Duodenal mucosa (tissue), 2 donors: ENCODE measurements around the gene SPINK2.
A peak's percentile ranks its signal among the peaks of the same experiment; 100 is the strongest.

ENCODE experiments used
- H3K27ac ChIP-seq: one replicate; pipeline ENCODE4 v1.7.0; 2013; ENCODE audit warnings: low read depth, low read length
- H3K27me3 ChIP-seq, 2 donors: one replicate each; pipeline ENCODE4 v1.7.0; 2013; ENCODE audit warnings: low read length in 2 of 2, control low read depth in 1 of 2; ENCODE audit not compliant: insufficient read depth in 2 of 2, control insufficient read depth in 1 of 2
- H3K36me3 ChIP-seq, 2 donors: one replicate each; pipeline ENCODE4 v1.7.0; 2013; ENCODE audit warnings: low read length in 2 of 2, control low read depth in 1 of 2; ENCODE audit not compliant: insufficient read depth in 2 of 2, control insufficient read depth in 1 of 2
- H3K4me1 ChIP-seq, 2 donors: one replicate each; pipeline ENCODE4 v1.7.0; 2013; ENCODE audit warnings: low read length in 2 of 2, control low read depth in 1 of 2; ENCODE audit not compliant: insufficient read depth in 2 of 2, control insufficient read depth in 1 of 2
- H3K4me3 ChIP-seq, 2 donors: one replicate each; pipeline ENCODE4 v1.7.0; 2013; ENCODE audit warnings: low read length in 2 of 2, low read depth in 1 of 2
- H3K9ac ChIP-seq, 2 donors: one replicate each; pipeline ENCODE4 v1.7.0; 2013; ENCODE audit warnings: low read length in 2 of 2, low read depth in 1 of 2
- H3K9me3 ChIP-seq, 2 donors: one replicate each; pipeline ENCODE4 v1.7.0; 2013; ENCODE audit warnings: low read length in 2 of 2, control low read depth in 1 of 2; ENCODE audit not compliant: control insufficient read depth in 1 of 2

SPINK2 gene

GRCh38 chr4:56803471-56803870 lies 18.0 kb downstream of the SPINK2 start:
- peaks cover 5% of the 10 kb centered on the region in 2 donors for H3K4me1 ChIP-seq
- no peak overlapping the region for H3K9ac ChIP-seq
- H3K4me3 ChIP-seq, result no peak overlapping the region
- H3K36me3 ChIP-seq, result no peaks in the 10 kb centered on the region
- H3K9me3 ChIP-seq, result no peaks in the 10 kb centered on the region
- H3K27ac ChIP-seq, result no peak overlapping the region
- H3K27me3 ChIP-seq, result no peaks in the 10 kb centered on the region

DNA sequence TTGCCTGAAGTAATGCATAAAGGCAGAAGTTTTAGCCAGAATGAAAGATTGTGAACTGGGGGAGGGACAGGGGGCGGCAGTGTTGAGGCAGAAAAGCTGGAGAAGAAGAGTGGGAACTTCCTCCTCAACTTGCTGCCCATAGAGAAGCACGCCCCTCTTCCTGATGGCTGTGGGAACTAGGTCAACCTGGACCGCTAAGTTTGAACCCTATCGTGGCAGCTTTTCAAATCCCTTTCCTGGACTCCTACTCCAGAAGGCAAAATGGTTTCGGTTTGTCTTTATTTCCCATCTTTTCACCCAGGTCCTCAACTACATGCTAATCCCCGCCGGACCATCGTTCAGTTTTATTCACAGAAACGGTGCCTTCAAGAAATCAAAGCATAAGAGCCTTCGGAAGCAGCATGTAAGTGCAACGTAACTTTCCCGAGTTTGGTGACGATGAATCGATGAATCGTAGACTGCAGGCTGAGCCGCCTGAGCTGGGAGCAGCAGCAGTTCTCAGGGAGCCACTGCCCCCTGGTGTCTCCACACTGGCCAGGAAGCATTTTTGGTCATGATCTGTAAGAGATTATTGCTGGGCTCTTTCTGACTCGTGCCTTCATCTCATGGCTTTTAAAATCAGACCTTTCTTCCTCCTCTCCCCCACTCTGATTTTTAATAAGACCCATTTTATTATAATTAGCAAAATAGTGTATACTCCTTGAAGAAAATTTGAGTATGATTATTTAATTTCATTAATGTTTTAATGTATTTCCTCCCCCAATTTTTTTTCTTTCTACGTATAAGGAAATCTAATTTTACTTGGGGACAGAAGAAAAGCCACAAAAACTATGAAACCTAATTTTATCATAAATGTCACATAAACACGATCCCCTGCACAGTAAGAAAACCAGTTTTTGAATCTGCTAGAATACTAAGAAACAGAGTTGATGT lies 21.4 kb downstream of the SPINK2 start:
- H3K4me1 ChIP-seq, result peaks cover 6 to 10% of the 10 kb centered on the region in 2 donors
- H3K9me3 ChIP-seq, result no peaks in the 10 kb centered on the region
- H3K9ac ChIP-seq, result peak overlapping the region; percentile 52 to 61
- H3K27me3 ChIP-seq, result no peaks in the 10 kb centered on the region
- no peak overlapping the region for H3K27ac ChIP-seq
- H3K36me3 ChIP-seq, result no peaks in the 10 kb centered on the region
- H3K4me3 ChIP-seq, result peak overlapping the region; percentile 72 to 93

DNA sequence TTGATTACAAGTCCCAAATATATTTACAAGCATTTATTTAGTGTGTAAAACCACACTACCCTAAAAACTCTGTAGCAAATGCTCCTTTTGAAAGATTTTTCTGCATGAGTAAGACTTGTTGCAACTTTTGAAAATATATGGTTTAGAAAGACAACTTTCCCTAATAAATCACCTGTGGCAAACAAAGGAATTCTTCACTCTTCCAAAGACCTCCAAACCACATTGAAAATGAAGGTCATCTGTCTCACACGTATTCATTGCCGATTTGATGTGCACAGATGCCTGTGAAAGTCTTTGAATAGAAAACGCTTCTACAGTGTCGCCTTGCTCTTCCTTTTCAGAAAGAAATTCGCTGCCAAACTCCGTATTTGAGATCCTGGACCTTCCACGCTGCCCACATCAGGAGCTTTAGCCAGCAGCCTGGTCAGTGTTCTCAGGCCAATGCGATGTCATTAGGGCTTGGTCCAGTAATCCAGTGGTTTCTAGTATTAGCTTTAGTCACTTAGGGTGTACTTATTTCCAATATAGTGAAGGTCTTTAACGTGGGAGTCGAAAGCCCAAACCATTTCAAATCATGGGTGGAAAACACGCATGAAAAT lies 22.2 kb downstream of the SPINK2 start:
- peak overlapping the region in 1 of 2 donors; percentile 52 for H3K9ac ChIP-seq
- H3K4me3 ChIP-seq, result peak overlapping the region; percentile 72 to 93
- H3K4me1 ChIP-seq, result peaks cover 10 to 14% of the 10 kb centered on the region in 2 donors
- no peak overlapping the region for H3K27ac ChIP-seq
- H3K27me3 ChIP-seq, result no peaks in the 10 kb centered on the region
- no peaks in the 10 kb centered on the region for H3K36me3 ChIP-seq
- H3K9me3 ChIP-seq, result no peaks in the 10 kb centered on the region

DNA sequence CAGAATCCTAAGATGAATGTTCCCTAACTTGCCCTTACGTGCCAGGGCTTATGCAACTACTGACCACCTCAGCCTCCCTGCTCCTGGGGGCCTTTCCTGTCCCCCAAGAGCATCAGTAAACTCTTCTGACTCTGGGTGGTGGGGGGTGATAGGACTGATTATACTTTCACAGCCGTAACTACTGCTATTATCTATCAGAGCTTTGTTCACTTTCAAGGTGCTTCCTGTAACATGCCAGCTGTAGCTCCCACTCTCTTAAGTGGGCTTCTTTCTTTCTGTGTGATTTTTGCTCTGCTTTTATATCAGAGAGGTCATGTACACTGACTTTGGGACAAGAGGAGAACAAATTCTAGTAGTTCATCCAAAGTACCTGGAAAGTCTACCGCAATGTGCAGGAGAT lies 25.3 kb downstream of the SPINK2 start:
- Histone ChIP-seq H3K27me3 (no peaks in the 10 kb centered on the region), H3K4me1 (peaks cover 5 to 14% of the 10 kb centered on the region in 2 donors), H3K27ac (no peak overlapping the region), H3K9ac (no peak overlapping the region), H3K36me3 (no peaks in the 10 kb centered on the region), H3K9me3 (no peaks in the 10 kb centered on the region), H3K4me3 (no peak overlapping the region)

- no peak overlapping the region for H3K4me3 ChIP-seq
- H3K36me3 ChIP-seq, result no peaks in the 10 kb centered on the region
- H3K27me3 ChIP-seq, result no peaks in the 10 kb centered on the region
- H3K4me1 ChIP-seq, result peaks cover 11 to 25% of the 10 kb centered on the region in 2 donors
- H3K9me3 ChIP-seq, result no peaks in the 10 kb centered on the region
- no peak overlapping the region for H3K27ac ChIP-seq
- H3K9ac ChIP-seq, result no peak overlapping the region
Observed at GRCh38 chr4:56791316-56791715, 30.2 kb downstream of the SPINK2 start.

- Histone ChIP-seq H3K27ac (no peak overlapping the region), H3K27me3 (no peaks in the 10 kb centered on the region), H3K36me3 (no peaks in the 10 kb centered on the region), H3K9me3 (no peaks in the 10 kb centered on the region), H3K4me3 (no peak overlapping the region), H3K9ac (no peak overlapping the region), H3K4me1 (peaks cover 11 to 24% of the 10 kb centered on the region in 2 donors)
Observed at GRCh38 chr4:56790691-56791091, 30.8 kb downstream of the SPINK2 start.

DNA sequence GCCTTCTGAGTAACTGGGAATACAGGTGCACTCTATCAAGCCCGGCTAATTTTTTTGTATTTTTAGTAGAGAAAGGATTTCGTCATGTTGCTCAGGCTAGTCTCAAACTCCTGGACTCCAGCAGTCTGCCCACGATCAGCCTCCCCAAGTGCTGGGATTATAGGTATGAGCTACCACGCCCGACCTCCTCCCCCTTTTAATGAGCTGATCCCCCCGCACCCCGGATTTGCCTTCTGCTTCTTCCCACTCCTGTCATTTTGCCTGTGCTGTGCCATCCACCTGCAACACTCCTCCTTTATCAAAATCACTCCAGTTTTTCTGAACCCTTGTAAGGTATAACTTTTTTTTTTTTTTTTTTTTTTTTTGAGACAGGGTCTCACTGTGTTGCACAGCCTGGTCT lies 33.4 kb downstream of the SPINK2 start:
- H3K4me1 ChIP-seq, result peaks cover 6 to 16% of the 10 kb centered on the region in 2 donors
- H3K9me3 ChIP-seq, result no peaks in the 10 kb centered on the region
- H3K36me3 ChIP-seq, result no peaks in the 10 kb centered on the region
- no peak overlapping the region for H3K9ac ChIP-seq
- no peaks in the 10 kb centered on the region for H3K27me3 ChIP-seq
- no peak overlapping the region for H3K27ac ChIP-seq
- H3K4me3 ChIP-seq, result no peak overlapping the region

GRCh38 chr4:56787380-56787779 lies 34.1 kb downstream of the SPINK2 start:
- Histone ChIP-seq H3K4me1 (peaks cover 6 to 16% of the 10 kb centered on the region in 2 donors), H3K9me3 (no peaks in the 10 kb centered on the region), H3K36me3 (no peaks in the 10 kb centered on the region), H3K27me3 (no peaks in the 10 kb centered on the region), H3K4me3 (peak overlapping the region in 1 of 2 donors; percentile 11), H3K9ac (no peak overlapping the region), H3K27ac (no peak overlapping the region)

DNA sequence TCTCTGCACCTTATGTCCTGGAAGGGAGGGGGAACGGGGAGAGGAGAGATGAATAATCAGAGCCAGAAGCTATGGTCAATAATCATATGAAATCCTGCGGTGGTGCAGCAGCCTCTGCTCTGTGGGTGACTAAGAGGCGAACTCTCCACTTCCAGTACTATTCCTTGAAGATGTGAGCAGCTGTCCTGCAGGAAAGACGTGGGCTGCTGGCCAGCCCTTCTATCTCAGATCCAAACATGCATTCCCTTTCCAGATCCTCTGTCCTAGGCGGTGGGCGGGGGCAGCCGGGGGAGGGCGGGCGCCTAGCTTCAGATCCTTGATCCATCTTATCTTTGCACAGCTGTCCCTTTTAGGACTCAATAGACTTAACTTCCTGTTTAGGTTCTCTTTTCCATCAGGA lies 34.5 kb downstream of the SPINK2 start:
- H3K27ac ChIP-seq, result no peak overlapping the region
- H3K27me3 ChIP-seq, result no peaks in the 10 kb centered on the region
- no peaks in the 10 kb centered on the region for H3K9me3 ChIP-seq
- H3K4me1 ChIP-seq, result peaks cover 6 to 16% of the 10 kb centered on the region in 2 donors
- no peaks in the 10 kb centered on the region for H3K36me3 ChIP-seq
- H3K9ac ChIP-seq, result no peak overlapping the region
- peak overlapping the region in 1 of 2 donors; percentile 11 for H3K4me3 ChIP-seq

DNA sequence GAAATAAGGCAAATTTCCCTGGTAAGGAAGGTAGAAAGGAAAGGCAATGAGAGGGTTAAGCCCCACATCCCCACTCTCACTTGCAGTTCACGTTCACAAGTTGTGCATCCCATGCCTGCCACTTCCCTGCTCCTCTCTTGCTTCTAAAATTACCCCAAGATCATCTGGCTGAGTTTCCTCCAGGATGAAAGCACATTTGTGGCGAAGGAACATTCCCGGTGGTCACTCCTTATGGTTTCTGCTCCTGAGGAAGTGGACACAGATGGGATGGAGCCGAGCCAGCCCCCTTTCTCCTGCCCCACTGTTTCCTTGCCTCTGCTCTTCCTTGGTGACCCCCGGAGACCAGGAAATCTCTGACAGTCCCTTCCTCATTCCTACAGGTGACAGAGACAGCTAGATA lies 37.5 kb downstream of the SPINK2 start:
- H3K9ac ChIP-seq, result no peak overlapping the region
- H3K27ac ChIP-seq, result no peak overlapping the region
- no peaks in the 10 kb centered on the region for H3K9me3 ChIP-seq
- no peak overlapping the region for H3K4me3 ChIP-seq
- H3K27me3 ChIP-seq, result no peaks in the 10 kb centered on the region
- H3K36me3 ChIP-seq, result no peaks in the 10 kb centered on the region
- peaks cover 6 to 16% of the 10 kb centered on the region in 2 donors for H3K4me1 ChIP-seq
